ENCODE measurements around the gene PLN.

Gene PLN

DNA sequence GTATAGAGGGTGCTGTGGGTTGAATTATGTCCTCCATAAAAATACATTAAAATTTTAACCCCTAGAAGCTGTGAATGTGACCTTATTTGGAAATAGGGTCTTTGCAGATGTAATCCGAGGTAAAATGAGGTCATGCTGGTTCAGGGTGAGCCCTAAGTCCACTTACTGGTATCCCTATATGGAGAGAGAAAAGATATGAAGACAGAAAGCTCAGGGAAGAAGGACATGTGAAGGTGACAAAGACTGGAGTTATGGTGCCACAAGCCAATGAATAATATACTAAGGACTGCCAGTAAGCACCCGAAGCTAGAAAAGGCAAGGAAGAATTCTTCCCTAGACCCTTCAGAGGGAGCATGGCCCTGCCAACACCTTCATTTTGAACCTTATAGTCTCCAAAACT lies 50.2 kb downstream of the PLN start:
- Mint-ChIP-seq H3K36me3 (ENCODE audit: low read depth) (no peaks in the 10 kb centered on the region), H3K27me3 (no peaks in the 10 kb centered on the region), H3K4me1 (ENCODE audit: low read depth) (peaks cover 5% of the 10 kb centered on the region), H3K4me3 (no peak overlapping the region), H3K9me3 (peaks cover 11% of the 10 kb centered on the region), H3K27ac (no peak overlapping the region)
- intact Hi-C loops (cut with micrococcal nuclease), result no loop called here

DNA sequence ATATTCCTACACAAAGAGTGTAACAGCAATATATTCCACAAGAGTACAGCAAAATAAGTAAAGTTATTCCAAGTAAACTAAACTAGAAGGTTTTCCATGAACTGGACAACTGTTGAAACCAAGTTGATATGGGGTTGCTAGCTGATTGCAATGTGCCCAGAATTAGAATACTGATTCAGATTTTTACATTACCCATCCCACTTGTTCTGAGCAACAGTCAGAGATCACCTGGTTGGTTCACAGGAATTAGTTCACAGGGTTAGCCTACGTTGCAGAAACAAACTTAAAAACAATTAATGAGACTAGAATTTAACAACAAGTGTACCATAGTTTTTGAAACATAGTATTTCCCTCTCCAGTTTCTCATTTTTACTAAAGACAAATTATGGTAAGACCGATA lies 54.2 kb downstream of the PLN start:
- H3K4me1 Mint-ChIP-seq (ENCODE audit: low read depth), result peaks cover 14% of the 10 kb centered on the region
- peaks cover 1% of the 10 kb centered on the region for H3K9me3 Mint-ChIP-seq
- no peak overlapping the region for H3K4me3 Mint-ChIP-seq
- H3K27me3 Mint-ChIP-seq, result no peaks in the 10 kb centered on the region
- intact Hi-C loops (cut with micrococcal nuclease), result no loop called here
- H3K27ac Mint-ChIP-seq, result no peak overlapping the region
- H3K36me3 Mint-ChIP-seq (ENCODE audit: low read depth), result no peaks in the 10 kb centered on the region

DNA sequence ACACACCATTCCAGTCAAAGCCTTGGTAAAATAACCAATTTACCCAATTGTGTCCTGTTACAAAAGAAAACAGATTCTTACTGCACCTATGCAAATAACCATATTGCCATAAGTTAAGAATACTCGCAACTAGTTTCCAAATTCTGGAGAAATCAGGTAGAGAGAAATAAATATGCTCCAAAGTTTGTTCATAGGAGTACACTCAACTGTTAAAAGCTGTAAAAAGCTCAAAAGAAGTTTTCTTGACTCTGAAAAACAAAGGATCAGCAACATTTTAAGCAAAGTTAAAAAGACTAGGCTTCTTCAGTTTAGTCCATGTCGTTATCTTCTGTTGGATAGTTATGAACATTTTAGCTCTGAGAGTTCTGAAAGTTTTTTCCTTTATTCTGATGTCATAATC lies 55.3 kb downstream of the PLN start:
- Mint-ChIP-seq H3K4me3 (no peak overlapping the region), H3K36me3 (ENCODE audit: low read depth) (no peaks in the 10 kb centered on the region), H3K27me3 (no peaks in the 10 kb centered on the region), H3K27ac (no peak overlapping the region), H3K4me1 (ENCODE audit: low read depth) (peaks cover 20% of the 10 kb centered on the region), H3K9me3 (no peaks in the 10 kb centered on the region)
- intact Hi-C loops (cut with micrococcal nuclease), result no loop called here

DNA sequence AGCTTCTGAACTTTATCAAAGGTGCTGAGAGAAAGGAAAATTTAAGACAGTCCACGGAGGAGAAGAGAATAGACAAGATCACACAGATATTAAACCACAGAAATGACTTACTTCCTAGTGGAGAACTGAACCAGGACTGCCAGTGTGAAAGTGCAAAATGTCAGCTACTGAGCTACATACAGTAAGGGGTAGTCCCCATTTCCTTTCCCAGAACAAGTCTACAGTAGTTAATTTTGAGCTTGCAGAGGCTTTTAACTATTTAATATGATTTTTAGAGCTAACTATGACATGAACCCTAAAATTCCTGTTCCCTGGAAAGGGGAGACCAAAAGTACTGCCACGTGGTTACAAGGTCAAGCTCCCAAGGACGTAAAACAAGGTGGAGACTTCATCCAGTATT lies 58.2 kb downstream of the PLN start:
- intact Hi-C loops (cut with micrococcal nuclease), result no loop called here
- Mint-ChIP-seq H3K4me3 (no peak overlapping the region), H3K36me3 (ENCODE audit: low read depth) (no peaks in the 10 kb centered on the region), H3K9me3 (no peaks in the 10 kb centered on the region), H3K27me3 (no peaks in the 10 kb centered on the region), H3K27ac (no peak overlapping the region), H3K4me1 (ENCODE audit: low read depth) (peaks cover 26% of the 10 kb centered on the region)

DNA sequence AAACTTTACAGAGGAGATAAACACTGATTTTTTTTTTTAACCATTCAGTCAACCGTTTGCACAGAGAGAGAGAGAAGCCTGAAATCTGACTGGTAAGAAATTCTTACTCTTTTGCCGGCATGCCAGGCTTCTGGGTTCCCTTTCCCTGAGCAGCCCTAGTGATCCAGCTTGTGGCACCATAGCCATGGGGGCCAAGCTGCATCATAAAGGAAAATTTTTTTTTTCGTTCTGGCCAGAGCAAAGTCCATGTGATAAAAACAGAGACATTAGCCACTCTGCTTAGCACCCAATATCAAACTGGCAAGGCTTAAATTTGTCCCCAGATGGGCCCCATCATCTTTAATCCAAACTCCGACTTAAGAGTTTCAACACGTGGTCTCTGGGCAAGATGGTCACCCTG lies 58.8 kb downstream of the PLN start:
- Mint-ChIP-seq H3K27ac (no peak overlapping the region), H3K4me1 (ENCODE audit: low read depth) (peaks cover 28% of the 10 kb centered on the region), H3K9me3 (no peaks in the 10 kb centered on the region), H3K36me3 (ENCODE audit: low read depth) (no peaks in the 10 kb centered on the region), H3K27me3 (no peaks in the 10 kb centered on the region), H3K4me3 (no peak overlapping the region)
- intact Hi-C loops (cut with micrococcal nuclease), result no loop called here
